ENCODE measurements around the gene FRMD5. TPM values are rescaled to one million over a fixed set of nuclear protein-coding genes. Genes with fewer than 3 reads are reported as not detected.

Gene FRMD5
- total and polyA plus RNA-seq, 2 experiments from 2014 or later, result 0.51 to 3.8 TPM

DNA sequence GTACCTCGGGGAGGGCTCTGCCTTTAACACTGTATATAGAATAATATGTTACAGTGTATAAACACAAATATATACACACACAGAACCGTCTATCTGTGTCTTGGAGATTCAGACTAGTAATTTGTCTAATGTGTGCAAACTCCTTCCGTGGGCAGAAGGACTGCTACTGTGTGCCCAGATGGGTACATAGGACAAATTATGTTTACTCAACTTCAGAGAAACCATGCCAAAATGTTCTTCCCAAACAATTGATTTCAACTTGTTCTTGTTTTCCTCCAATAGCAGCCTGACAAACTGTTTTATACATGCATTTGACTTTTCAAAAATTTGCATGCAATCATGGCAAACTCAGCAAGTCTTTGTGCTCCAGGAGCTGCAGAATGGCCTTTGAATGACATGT, 97.5 kb downstream of the FRMD5 start:
- Histone ChIP-seq H3K9me2 (replicated peaks; ENCODE audit: insufficient read depth) (no peaks in the 10 kb centered on the region), H3K4me3 (no peak overlapping the region), H4K20me1 (ENCODE audit: insufficient read depth, poor library complexity, severe bottlenecking) (no peaks in the 10 kb centered on the region), H3K4me1 (ENCODE audit: insufficient read depth) (no peaks in the 10 kb centered on the region), H3K27ac (no peak overlapping the region), H3K9me3 (ENCODE audit: low read depth) (no peaks in the 10 kb centered on the region), H3K36me3 (replicated peaks; ENCODE audit: insufficient read depth, low read depth) (no peaks in the 10 kb centered on the region), H2AFZ (no peak overlapping the region), H3K79me2 (no peaks in the 10 kb centered on the region), H3K4me2 (no peak overlapping the region), H3K27me3 (no peaks in the 10 kb centered on the region)
- TF ChIP-seq EZH2phosphoT487 (IDR thresholded peaks at IDR 0.05; ENCODE audit: low read depth, severe bottlenecking, unreplicated experiment), result no peak
- no peak for TF ChIP-seq EZH2 (IDR thresholded peaks at IDR 0.05; ENCODE audit: borderline replicate concordance)
- TF ChIP-seq, protein P1, sequence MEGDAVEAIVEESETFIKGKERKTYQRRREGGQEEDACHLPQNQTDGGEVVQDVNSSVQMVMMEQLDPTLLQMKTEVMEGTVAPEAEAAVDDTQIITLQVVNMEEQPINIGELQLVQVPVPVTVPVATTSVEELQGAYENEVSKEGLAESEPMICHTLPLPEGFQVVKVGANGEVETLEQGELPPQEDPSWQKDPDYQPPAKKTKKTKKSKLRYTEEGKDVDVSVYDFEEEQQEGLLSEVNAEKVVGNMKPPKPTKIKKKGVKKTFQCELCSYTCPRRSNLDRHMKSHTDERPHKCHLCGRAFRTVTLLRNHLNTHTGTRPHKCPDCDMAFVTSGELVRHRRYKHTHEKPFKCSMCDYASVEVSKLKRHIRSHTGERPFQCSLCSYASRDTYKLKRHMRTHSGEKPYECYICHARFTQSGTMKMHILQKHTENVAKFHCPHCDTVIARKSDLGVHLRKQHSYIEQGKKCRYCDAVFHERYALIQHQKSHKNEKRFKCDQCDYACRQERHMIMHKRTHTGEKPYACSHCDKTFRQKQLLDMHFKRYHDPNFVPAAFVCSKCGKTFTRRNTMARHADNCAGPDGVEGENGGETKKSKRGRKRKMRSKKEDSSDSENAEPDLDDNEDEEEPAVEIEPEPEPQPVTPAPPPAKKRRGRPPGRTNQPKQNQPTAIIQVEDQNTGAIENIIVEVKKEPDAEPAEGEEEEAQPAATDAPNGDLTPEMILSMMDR (IDR thresholded peaks at IDR 0.05; ENCODE audit: poor library complexity), result no peak
- 46% methylated on average over 3 of the region's 3 CpGs for WGBS (ENCODE audit: low lambda C conversion rate, missing lambda C conversion rate)
- no peak for DNase-seq (ENCODE audit: low spot score)

DNA sequence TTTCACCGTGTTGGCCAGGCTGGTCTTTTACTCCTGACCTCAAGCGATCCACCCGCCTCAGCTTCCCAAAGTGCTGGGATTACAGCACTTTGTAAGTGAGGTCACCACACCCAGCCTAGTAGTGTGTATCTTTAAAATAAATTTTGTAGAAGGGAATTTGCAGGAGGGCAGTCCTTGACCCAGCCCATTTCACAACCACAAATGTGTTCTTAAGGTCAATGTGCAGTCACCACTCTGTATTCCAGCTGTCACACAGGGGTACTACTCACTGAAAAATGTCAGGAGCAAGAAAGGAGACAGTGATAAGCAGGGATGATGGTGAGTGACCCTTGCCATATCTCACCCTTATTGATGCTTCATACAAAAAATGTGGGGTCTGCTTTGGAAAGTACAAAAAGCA, 98.5 kb downstream of the FRMD5 start:
- 85% methylated on average over 3 of the region's 3 CpGs for WGBS (ENCODE audit: low lambda C conversion rate, missing lambda C conversion rate)
- no peaks in the 10 kb centered on the region for H4K20me1 ChIP-seq (ENCODE audit: insufficient read depth, poor library complexity, severe bottlenecking)
- no peaks in the 10 kb centered on the region for H3K36me3 ChIP-seq (replicated peaks; ENCODE audit: insufficient read depth, low read depth)
- no peaks in the 10 kb centered on the region for H3K9me2 ChIP-seq (replicated peaks; ENCODE audit: insufficient read depth)
- H2AFZ ChIP-seq, result no peak overlapping the region
- TF ChIP-seq EZH2 (IDR thresholded peaks at IDR 0.05; ENCODE audit: borderline replicate concordance) (no peak), EZH2phosphoT487 (IDR thresholded peaks at IDR 0.05; ENCODE audit: low read depth, severe bottlenecking, unreplicated experiment) (no peak)
- TF ChIP-seq, protein P1 (IDR thresholded peaks at IDR 0.05; ENCODE audit: poor library complexity), result no peak
- no peak for DNase-seq (ENCODE audit: low spot score)
- H3K27me3 ChIP-seq, result no peaks in the 10 kb centered on the region
- no peak overlapping the region for H3K4me2 ChIP-seq
- H3K27ac ChIP-seq, result no peak overlapping the region
- H3K4me3 ChIP-seq, result no peak overlapping the region
- no peaks in the 10 kb centered on the region for H3K4me1 ChIP-seq (ENCODE audit: insufficient read depth)
- H3K79me2 ChIP-seq, result no peaks in the 10 kb centered on the region
- no peaks in the 10 kb centered on the region for H3K9me3 ChIP-seq (ENCODE audit: low read depth)

DNA sequence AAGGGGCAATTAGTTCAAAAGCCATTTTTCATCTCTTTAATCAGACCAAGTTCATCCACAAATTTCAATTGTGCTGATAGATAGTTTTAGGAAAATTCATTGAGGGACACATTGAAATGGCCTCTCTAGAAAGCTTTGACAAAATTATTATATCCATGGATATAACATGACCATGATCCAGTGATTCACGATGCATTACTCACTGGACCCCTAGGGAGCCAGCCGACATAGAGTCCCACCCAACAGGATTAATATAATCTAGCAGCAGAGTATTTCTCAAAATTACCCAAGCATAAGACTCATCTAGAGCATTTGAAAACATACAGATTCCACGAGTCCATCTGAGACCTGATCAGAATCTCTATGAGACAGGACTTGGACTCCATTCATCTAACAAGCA, 100.3 kb downstream of the FRMD5 start:
- H3K27me3 ChIP-seq, result no peaks in the 10 kb centered on the region
- H3K27ac ChIP-seq, result no peak overlapping the region
- no peaks in the 10 kb centered on the region for H4K20me1 ChIP-seq (ENCODE audit: insufficient read depth, poor library complexity, severe bottlenecking)
- no peak overlapping the region for H2AFZ ChIP-seq
- no peak for TF ChIP-seq EZH2phosphoT487 (IDR thresholded peaks at IDR 0.05; ENCODE audit: low read depth, severe bottlenecking, unreplicated experiment)
- no peak for TF ChIP-seq EZH2 (IDR thresholded peaks at IDR 0.05; ENCODE audit: borderline replicate concordance)
- TF ChIP-seq, protein P1 (IDR thresholded peaks at IDR 0.05; ENCODE audit: poor library complexity), result no peak
- H3K9me3 ChIP-seq (ENCODE audit: low read depth), result no peaks in the 10 kb centered on the region
- H3K4me2 ChIP-seq, result no peak overlapping the region
- H3K4me1 ChIP-seq (ENCODE audit: insufficient read depth), result no peaks in the 10 kb centered on the region
- no peaks in the 10 kb centered on the region for H3K79me2 ChIP-seq
- H3K9me2 ChIP-seq (replicated peaks; ENCODE audit: insufficient read depth), result no peaks in the 10 kb centered on the region
- H3K4me3 ChIP-seq, result no peak overlapping the region
- WGBS (ENCODE audit: low lambda C conversion rate, missing lambda C conversion rate), result 91% methylated on average over 3 of the region's 3 CpGs
- H3K36me3 ChIP-seq (replicated peaks; ENCODE audit: insufficient read depth, low read depth), result no peaks in the 10 kb centered on the region
- no peak for DNase-seq (ENCODE audit: low spot score)

DNA sequence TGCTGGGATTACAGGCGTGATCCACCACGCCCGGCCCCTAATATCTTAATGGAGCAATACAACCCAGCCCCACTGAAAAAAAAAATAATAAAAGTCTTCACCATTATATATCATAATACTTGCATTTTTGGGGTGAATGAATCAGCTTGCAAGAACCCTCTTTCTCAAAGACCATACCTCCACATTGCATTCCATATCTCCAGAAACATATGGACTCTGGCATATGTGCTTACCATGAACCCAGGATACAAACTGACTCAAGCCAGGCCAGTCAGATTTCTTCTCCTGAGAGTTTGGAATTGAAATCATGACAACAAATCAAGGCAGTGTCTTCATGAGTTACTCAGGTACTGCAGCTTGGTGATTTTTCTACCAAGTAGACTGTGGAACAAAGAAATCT, 101.2 kb downstream of the FRMD5 start:
- Histone ChIP-seq H3K9me3 (ENCODE audit: low read depth) (no peaks in the 10 kb centered on the region), H3K79me2 (no peaks in the 10 kb centered on the region)
- DNase-seq (ENCODE audit: low spot score), result no peak

More for the DNA sequence above, 101.2 kb downstream of the FRMD5 start:
- H4K20me1 ChIP-seq (ENCODE audit: insufficient read depth, poor library complexity, severe bottlenecking), result no peaks in the 10 kb centered on the region
- no peaks in the 10 kb centered on the region for H3K4me1 ChIP-seq (ENCODE audit: insufficient read depth)
- no peak overlapping the region for H3K4me3 ChIP-seq
- H3K9me2 ChIP-seq (replicated peaks; ENCODE audit: insufficient read depth), result no peaks in the 10 kb centered on the region
- TF ChIP-seq EZH2 (IDR thresholded peaks at IDR 0.05; ENCODE audit: borderline replicate concordance) (no peak), EZH2phosphoT487 (IDR thresholded peaks at IDR 0.05; ENCODE audit: low read depth, severe bottlenecking, unreplicated experiment) (no peak)
- TF ChIP-seq, protein P1 (IDR thresholded peaks at IDR 0.05; ENCODE audit: poor library complexity), result no peak
- no peaks in the 10 kb centered on the region for H3K36me3 ChIP-seq (replicated peaks; ENCODE audit: insufficient read depth, low read depth)
- no peaks in the 10 kb centered on the region for H3K27me3 ChIP-seq
- H3K4me2 ChIP-seq, result peak overlapping the region; percentile 22
- WGBS (ENCODE audit: low lambda C conversion rate, missing lambda C conversion rate), result 90% methylated on average over 3 of the region's 3 CpGs
- no peak overlapping the region for H3K27ac ChIP-seq
- H2AFZ ChIP-seq, result no peak overlapping the region
